HG02970 (cell line): ENCODE measurements around the gene ELP4.
"Not testable (repeated sequence)": the region's sequence is repeated elsewhere in the genome, so short reads cannot be mapped to it uniquely, and the experiment has no call there.

Experiments
- ATAC-seq: cut with Tn5 transposase; IDR thresholded peaks from one replicate; pipeline ENCODE4 v1.9.1; 2021; ENCODE audit warnings: mild to moderate bottlenecking, moderate library complexity, moderate number of reproducible peaks; ENCODE audit not compliant: unreplicated experiment, low FRiP score

The ELP4 gene

GRCh38 chr11:31641477-31642062 is 132.0 kb downstream of the ELP4 start:
- ATAC-seq, result no peak

- ATAC-seq, result no peak
Observed at GRCh38 chr11:31643857-31644256, 134.3 kb downstream of the ELP4 start.

DNA sequence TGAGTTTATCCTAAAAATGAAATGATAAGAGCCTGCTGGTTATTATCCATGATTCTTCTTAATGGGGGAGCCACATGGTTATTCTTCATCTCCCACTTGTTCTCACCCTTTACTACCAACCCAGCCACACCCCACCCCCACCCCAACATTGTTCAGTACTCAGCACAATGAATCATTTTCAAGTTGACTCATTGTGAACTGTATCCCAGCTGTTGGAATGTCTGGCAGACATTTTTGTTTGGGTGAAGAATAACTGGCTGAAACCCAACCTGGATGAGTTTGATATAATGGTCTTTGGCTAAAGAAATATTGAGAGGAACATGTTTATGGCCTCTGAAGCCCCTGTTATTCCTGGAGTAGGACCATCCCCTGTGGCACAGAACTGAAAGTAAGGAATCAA is 136.2 kb downstream of the ELP4 start:
- ATAC-seq, result no peak

- ATAC-seq, result no peak
Observed at GRCh38 chr11:31646216-31646615, 136.6 kb downstream of the ELP4 start.

GRCh38 chr11:31649129-31649966 is 139.8 kb downstream of the ELP4 start:
- ATAC-seq, result no peak

GRCh38 chr11:31651208-31651607 is 141.6 kb downstream of the ELP4 start:
- ATAC-seq, result no peak

DNA sequence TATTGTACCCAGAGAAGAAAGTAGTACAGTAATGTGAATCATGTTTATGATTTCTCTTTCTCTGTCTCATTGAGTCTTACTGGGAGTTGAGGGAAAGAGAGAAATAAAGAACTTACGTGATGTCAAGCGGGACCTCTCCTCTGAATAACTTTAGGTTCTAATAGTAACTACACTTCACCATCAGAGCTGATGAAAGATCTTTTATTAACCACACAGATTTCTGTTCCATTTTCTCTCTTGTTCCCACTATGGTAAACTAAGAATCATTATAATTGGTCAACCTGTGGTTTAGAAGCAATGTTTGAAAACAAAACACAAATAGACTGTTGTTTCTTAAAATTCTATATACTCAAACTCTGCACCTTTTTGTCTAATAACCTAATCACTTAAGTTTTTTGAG is 142.3 kb downstream of the ELP4 start:
- no peak for ATAC-seq

GRCh38 chr11:31652528-31652927 is 143.0 kb downstream of the ELP4 start:
- ATAC-seq, result no peak

GRCh38 chr11:31655483-31655882 is 145.9 kb downstream of the ELP4 start:
- ATAC-seq, result no peak

GRCh38 chr11:31656051-31656450 is 146.5 kb downstream of the ELP4 start:
- ATAC-seq, result no peak

DNA sequence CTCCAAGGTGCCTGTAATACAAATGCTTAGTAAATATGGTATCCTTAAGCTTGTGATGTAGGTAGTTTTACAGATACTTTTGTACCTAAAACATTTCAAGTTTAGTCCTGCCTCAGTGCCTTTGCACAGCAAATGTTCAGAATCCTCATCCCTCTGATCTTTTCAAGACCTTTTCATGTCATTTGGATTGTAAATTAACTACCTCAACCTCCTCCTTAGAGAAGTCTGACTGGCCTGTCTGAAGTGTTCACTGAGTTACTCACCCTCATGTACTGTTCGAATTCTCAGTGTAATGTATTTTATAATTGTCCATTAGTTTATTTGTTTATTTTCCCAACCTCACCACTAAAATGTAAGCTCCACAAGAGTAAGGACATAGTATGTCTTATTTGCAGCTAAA is 147.5 kb downstream of the ELP4 start:
- ATAC-seq, result no peak

- no peak for ATAC-seq
Observed at GRCh38 chr11:31664129-31664528, 154.6 kb downstream of the ELP4 start.

GRCh38 chr11:31664954-31665353 is 155.4 kb downstream of the ELP4 start:
- no peak for ATAC-seq

GRCh38 chr11:31671681-31672080 is 162.1 kb downstream of the ELP4 start:
- no peak for ATAC-seq

- ATAC-seq, result not testable (repeated sequence)
Observed at GRCh38 chr11:31673108-31673507, 163.5 kb downstream of the ELP4 start.

DNA sequence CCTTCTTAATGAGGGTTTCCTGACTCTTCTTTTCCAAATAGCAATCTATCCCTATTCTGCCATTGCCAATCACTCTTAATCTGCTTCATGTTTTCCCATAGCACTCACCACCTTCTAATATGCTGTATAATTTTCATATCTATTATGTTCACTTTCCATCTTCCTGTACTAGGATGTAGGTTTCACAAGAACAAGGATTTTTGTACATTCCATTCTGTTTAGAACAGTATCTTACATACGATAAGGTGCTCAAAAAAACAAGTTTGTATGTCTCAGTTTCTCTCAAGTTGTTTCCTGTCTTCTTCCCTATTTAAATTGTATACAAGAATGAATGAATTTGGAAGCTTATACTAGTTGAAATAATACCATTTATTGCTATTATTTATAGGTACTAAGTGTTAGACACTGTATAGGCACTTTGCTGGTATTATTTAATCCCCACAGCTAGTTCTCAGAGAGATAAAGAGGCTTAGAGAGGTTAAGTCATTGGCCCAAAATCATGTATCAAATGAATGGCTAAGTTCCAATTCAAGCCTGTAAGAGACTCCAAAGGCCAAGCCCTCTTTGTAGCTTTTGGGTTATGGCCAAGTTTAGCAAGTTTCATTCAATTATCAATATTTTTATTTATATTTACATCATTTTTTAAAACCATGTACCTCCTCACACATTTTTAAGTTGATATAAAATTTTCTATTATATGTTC is 166.9 kb downstream of the ELP4 start:
- ATAC-seq, result no peak

DNA sequence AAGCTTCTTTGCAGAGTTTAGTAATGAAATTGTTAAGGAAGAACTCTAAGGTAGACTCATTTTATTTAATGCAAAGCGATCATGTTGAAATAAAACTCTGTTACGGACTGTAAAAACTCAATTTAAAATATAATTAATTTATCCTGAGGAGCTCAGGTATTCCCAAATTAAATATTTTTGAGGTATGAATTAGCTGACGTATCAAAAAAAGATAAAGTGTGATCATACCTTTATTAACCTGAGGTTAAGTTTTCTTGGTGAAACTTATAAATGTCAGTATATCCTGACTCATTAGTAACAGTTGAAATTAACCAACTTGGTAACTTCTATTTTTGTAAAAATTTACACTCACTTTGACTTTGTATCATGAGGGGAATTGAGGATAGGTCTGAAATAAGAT is 171.2 kb downstream of the ELP4 start:
- no peak for ATAC-seq

DNA sequence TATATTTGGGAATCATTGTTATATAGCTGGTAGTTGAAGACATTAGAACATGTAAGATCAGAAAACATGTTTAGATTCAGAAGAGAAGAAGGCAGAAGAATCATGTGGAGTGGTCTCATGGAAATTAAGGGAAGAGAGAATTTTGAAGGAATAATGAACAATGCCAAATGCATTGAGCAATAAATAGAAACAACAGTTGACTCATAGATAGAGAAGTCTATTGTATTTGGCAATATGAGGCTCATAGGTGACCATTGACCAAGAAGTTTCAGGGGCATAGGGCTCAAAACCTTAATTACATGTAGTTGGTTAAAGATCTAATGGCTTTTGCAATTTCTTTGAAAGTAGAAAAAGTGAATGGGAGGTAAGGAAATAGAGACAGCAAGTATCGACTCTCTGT is 177.7 kb downstream of the ELP4 start:
- ATAC-seq, result no peak

DNA sequence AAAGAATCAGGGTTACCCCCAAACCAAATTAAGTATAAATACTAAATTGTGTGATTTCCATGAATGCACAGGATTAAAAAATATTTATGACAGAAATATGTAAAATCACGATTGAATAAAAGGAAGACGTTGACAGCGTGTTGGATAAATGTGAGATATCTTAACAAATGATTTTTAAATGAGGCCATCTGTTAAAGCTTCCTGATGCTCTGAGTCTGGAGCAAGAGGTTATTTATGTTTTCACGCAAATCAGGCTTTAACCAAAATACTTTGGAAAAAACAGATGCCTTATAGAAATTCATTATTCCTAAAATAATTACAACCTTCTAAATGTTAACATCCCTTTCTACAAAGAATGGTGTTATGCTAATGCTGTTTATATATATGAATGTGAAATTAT is 178.3 kb downstream of the ELP4 start:
- ATAC-seq, result no peak

- no peak for ATAC-seq
Observed at GRCh38 chr11:31689559-31689958, 180.0 kb downstream of the ELP4 start.

DNA sequence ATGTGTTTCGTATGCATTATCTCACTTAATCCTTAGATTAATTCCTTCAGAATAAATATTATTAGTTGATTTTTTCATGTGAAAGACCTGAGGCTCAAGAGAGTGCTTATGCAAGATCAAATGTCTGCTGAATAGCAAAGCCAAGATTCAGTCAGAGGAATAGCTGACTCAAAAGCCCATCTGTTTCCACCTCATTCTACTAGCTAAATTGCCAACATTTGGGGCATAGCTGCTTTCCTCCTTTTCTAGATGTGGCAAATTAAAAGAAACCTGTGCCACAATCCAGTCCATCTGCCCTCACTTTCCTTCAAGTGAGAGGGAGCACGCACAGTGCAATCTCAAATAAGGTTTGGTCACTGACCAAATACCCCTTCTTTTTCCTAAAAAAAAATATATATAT is 180.5 kb downstream of the ELP4 start:
- ATAC-seq, result no peak

GRCh38 chr11:31690516-31690915 is 180.9 kb downstream of the ELP4 start:
- ATAC-seq, result no peak
